Measurements from ENCODE around the gene TXNRD3. TPM values are rescaled to one million over a fixed set of nuclear protein-coding genes. Genes with fewer than 3 reads are reported as not detected.

Gene TXNRD3
- total RNA-seq, 1 experiment from 2014 or later, result 11.1 TPM

DNA sequence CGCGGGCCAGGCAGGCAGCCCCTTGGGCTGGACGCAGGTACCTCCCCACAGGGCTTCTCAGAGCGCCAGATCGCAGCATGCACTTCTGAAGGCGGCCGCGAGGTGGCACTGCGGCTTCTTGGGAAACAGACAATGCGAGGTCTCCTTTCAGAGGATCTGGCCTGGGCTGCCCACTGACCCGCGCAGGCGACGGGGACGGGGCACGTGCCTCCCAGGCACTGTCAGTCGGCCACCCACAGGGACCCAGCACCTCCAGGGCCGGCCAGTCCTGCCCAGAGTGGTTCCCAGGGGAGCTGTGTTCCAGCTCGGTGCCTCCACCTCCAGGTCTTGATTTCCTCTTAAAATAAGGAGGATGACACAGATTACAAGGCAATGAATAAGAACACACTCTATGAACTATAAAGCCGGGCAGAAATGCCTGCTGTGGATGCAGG, 24.4 kb upstream of the TXNRD3 start:
- Mint-ChIP-seq H3K36me3 (ENCODE audit: insufficient read depth, unreplicated experiment) (no peaks in the 10 kb centered on the region), H3K9me3 (ENCODE audit: unreplicated experiment) (no peaks in the 10 kb centered on the region), H3K27ac (ENCODE audit: unreplicated experiment) (no peak overlapping the region), H3K27me3 (ENCODE audit: insufficient read depth, unreplicated experiment) (no peaks in the 10 kb centered on the region), H3K4me1 (ENCODE audit: low read depth, unreplicated experiment) (peaks cover 7% of the 10 kb centered on the region), H3K4me3 (ENCODE audit: unreplicated experiment) (peak overlapping the region; percentile 69)
- Histone ChIP-seq H3K36me3 (ENCODE audit: control insufficient read depth, insufficient read depth, low read length) (no peaks in the 10 kb centered on the region), H3K27me3 (replicated peaks; ENCODE audit: control insufficient read depth, insufficient read depth, low read length) (no peaks in the 10 kb centered on the region; the same call in 1 of the 2 replicates), H3K4me3 (ENCODE audit: low read depth, low read length) (peak overlapping the region; percentile 14; the same call in 1 of the 2 replicates), H3K9me3 (0 out of 2 replicates have a peak, but pooled peaks cover under 1% of the 10 kb centered on the region), H3K4me1 (peaks cover 6% of the 10 kb centered on the region; the same call in 1 of the 2 replicates)
- intact Hi-C loops (cut with micrococcal nuclease; ENCODE audit: unreplicated experiment), result loop anchor here (1.0 to 10.0 kb wide), 3 partner anchors 67 to 775 kb away; no protein-coding TSS in a partner anchor
- ChIA-PET POLR2A (interaction anchor here (0.5 kb wide), 1 partner anchor 100 kb away, joined by 7 read pairs; no protein-coding TSS in a partner anchor), CTCF (interaction anchor here (1.5 kb wide), 1 partner anchor 73 kb away, joined by 7 read pairs; no protein-coding TSS in a partner anchor)
- BruUV-seq (replicated peaks), result no TSS peak
- TF ChIP-seq, protein P1, sequence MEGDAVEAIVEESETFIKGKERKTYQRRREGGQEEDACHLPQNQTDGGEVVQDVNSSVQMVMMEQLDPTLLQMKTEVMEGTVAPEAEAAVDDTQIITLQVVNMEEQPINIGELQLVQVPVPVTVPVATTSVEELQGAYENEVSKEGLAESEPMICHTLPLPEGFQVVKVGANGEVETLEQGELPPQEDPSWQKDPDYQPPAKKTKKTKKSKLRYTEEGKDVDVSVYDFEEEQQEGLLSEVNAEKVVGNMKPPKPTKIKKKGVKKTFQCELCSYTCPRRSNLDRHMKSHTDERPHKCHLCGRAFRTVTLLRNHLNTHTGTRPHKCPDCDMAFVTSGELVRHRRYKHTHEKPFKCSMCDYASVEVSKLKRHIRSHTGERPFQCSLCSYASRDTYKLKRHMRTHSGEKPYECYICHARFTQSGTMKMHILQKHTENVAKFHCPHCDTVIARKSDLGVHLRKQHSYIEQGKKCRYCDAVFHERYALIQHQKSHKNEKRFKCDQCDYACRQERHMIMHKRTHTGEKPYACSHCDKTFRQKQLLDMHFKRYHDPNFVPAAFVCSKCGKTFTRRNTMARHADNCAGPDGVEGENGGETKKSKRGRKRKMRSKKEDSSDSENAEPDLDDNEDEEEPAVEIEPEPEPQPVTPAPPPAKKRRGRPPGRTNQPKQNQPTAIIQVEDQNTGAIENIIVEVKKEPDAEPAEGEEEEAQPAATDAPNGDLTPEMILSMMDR (IDR thresholded peaks at IDR 0.05; ENCODE audit: insufficient read depth in 1 of 2, low read depth in 1 of 2, low read length in 1 of 2, severe bottlenecking in 1 of 2, unreplicated experiment in 1 of 2), result peak; percentile 94
- DNase-seq, result peak; percentile 85 to 90

DNA sequence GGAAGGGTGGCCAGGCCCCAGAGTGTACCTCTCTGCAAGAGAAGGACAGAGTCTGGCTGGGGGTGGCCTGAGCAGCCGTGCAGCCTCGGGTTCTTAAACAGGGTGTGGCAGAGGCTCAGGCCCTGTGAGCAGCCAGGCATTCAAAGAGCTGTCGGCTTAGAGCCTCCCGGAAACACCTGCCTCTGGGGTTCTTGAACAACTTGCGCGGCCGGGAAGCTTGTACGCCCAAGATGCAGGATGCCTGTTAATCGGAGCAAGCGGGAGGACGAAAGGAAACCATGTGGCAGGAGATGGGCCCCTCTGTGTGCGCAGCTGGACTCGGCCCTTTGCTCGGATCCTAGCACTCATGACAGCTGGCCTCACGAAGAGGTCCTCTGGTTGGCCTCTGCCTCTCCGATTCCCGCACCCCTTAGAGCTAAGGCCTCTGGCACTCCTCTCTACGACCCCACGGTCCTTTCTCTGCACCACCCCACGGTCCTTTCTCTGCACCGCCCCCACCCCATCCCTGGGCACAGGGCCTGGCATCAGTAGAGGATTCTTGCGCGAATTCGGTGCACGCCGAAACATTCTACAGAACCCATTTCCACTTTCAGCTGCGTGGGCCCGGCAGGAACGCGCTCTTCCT, 23.9 kb upstream of the TXNRD3 start:
- Histone ChIP-seq H3K36me3 (ENCODE audit: control insufficient read depth, insufficient read depth, low read length) (no peaks in the 10 kb centered on the region), H3K4me3 (ENCODE audit: low read depth, low read length) (peak overlapping the region; percentile 14; the same call in 1 of the 2 replicates), H3K27me3 (replicated peaks; ENCODE audit: control insufficient read depth, insufficient read depth, low read length) (no peaks in the 10 kb centered on the region; the same call in 1 of the 2 replicates), H3K4me1 (peaks cover 6% of the 10 kb centered on the region; the same call in 1 of the 2 replicates), H3K9me3 (peaks cover 6% of the 10 kb centered on the region; the same call in 1 of the 2 replicates)
- Mint-ChIP-seq H3K27ac (ENCODE audit: unreplicated experiment) (no peak overlapping the region), H3K4me1 (ENCODE audit: low read depth, unreplicated experiment) (peaks cover 7% of the 10 kb centered on the region), H3K27me3 (ENCODE audit: insufficient read depth, unreplicated experiment) (no peaks in the 10 kb centered on the region), H3K36me3 (ENCODE audit: insufficient read depth, unreplicated experiment) (no peaks in the 10 kb centered on the region), H3K9me3 (ENCODE audit: unreplicated experiment) (no peaks in the 10 kb centered on the region), H3K4me3 (ENCODE audit: unreplicated experiment) (peak overlapping the region; percentile 69)
- TF ChIP-seq, protein P1 (IDR thresholded peaks at IDR 0.05; ENCODE audit: insufficient read depth in 1 of 2, low read depth in 1 of 2, low read length in 1 of 2, severe bottlenecking in 1 of 2, unreplicated experiment in 1 of 2), result no peak
- BruUV-seq (replicated peaks), result no TSS peak
- intact Hi-C loops (cut with micrococcal nuclease; ENCODE audit: unreplicated experiment), result loop anchor here (1.0 to 10.0 kb wide), 3 partner anchors 67 to 776 kb away; no protein-coding TSS in a partner anchor
- POLR2A ChIA-PET, result interaction anchor here (0.5 kb wide), 1 partner anchor 101 kb away, joined by 7 read pairs; no protein-coding TSS in a partner anchor
- DNase-seq, result no peak
- CTCF ChIA-PET, result interaction anchor here (1.0 to 1.5 kb wide), 2 partner anchors 73 to 160 kb away, joined by 3 to 7 read pairs; no protein-coding TSS in a partner anchor

DNA sequence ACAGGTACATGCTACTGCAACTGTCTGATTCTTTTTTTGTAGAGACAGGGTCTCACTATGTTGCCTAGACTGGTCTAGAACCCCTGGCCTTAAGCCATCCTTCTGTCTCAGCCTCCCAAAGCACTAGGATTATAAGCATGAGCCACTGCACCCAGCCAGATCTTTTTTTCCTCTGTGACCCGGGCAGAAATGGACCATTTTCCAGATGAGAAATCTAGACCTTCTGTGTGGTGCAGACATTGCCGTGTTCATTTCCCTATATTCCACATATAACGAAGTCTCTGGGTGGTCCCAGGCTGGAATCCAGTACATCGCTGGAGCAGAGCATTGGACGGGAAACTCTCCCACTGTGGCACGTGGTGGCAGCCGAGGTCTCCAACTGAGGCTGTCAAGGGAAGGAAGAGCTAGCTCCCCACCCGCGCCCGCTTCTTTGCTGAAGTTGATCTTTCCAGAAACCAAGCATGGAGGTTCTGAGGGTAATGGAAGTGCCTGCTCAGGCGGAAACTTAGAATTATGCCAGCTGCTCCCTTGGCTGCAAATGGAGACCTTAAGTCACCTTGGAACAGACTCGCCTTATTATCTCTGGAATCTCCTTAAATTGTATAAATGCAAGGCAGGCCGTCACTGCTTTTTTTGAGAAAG, 23.1 kb upstream of the TXNRD3 start:
- no peak overlapping the region for H3K27ac Mint-ChIP-seq (ENCODE audit: unreplicated experiment)
- intact Hi-C loops (cut with micrococcal nuclease; ENCODE audit: unreplicated experiment), result loop anchor here (10.0 kb wide), 1 partner anchor 777 kb away; no protein-coding TSS in a partner anchor
- no TSS peak for BruUV-seq (replicated peaks)
- no peaks in the 10 kb centered on the region; the same call in 1 of the 2 replicates for H3K27me3 ChIP-seq (replicated peaks; ENCODE audit: control insufficient read depth, insufficient read depth, low read length)
- H3K4me3 Mint-ChIP-seq (ENCODE audit: unreplicated experiment), result no peak overlapping the region
- ChIA-PET CTCF (interaction anchor here (1.0 kb wide), 1 partner anchor 160 kb away, joined by 3 read pairs; no protein-coding TSS in a partner anchor), POLR2A (no interaction called here)
- no peak overlapping the region for H3K4me3 ChIP-seq (ENCODE audit: low read depth, low read length)
- TF ChIP-seq, protein P1 (IDR thresholded peaks at IDR 0.05; ENCODE audit: insufficient read depth in 1 of 2, low read depth in 1 of 2, low read length in 1 of 2, severe bottlenecking in 1 of 2, unreplicated experiment in 1 of 2), result no peak
- peaks cover 7% of the 10 kb centered on the region; the same call in 1 of the 2 replicates for H3K9me3 ChIP-seq
- H3K27me3 Mint-ChIP-seq (ENCODE audit: insufficient read depth, unreplicated experiment), result no peaks in the 10 kb centered on the region
- H3K9me3 Mint-ChIP-seq (ENCODE audit: unreplicated experiment), result no peaks in the 10 kb centered on the region
- no peak for DNase-seq
- no peaks in the 10 kb centered on the region for H3K36me3 Mint-ChIP-seq (ENCODE audit: insufficient read depth, unreplicated experiment)
- peaks cover 6% of the 10 kb centered on the region; the same call in 1 of the 2 replicates for H3K4me1 ChIP-seq
- peaks cover 7% of the 10 kb centered on the region for H3K4me1 Mint-ChIP-seq (ENCODE audit: low read depth, unreplicated experiment)
- no peaks in the 10 kb centered on the region for H3K36me3 ChIP-seq (ENCODE audit: control insufficient read depth, insufficient read depth, low read length)

Data from Caco-2 (cell line).